K562 (cell line): ENCODE results near the gene CCNY. TPM values are rescaled to one million over a fixed set of nuclear protein-coding genes. Genes with fewer than 3 reads are reported as not detected.

Experiments used
- CBX5 ChIP-seq: IDR thresholded peaks from 2 replicates; pipeline ENCODE4 v1.6.1; 2014; ENCODE audit warnings: low read depth, borderline replicate concordance
- COPS2 ChIP-seq: fragments of 450-650 bp; conservative IDR thresholded peaks from 2 replicates; pipeline ENCODE4 v1.6.1; 2016; ENCODE audit warnings: mild to moderate bottlenecking, moderate library complexity
- EP300 ChIP-seq: IDR thresholded peaks from 2 replicates; pipeline ENCODE4 v1.6.1; 2012; ENCODE audit warnings: low read length, improper control_type of control experiment
- GABPA ChIP-seq: fragments of 200-800 bp; sonication (Bioruptor generic); conservative IDR thresholded peaks from 2 replicates; pipeline ENCODE4 v1.6.1; 2016; ENCODE audit warnings: low read depth, missing genetic modification characterization, missing compliant biosample characterization
- GTF2A2 ChIP-seq: IDR thresholded peaks from 2 replicates; pipeline ENCODE4 v1.6.1; 2016; ENCODE audit warnings: mild to moderate bottlenecking, missing genetic modification characterization, missing compliant biosample characterization
- HNRNPK ChIP-seq: fragments of 200-400 bp; formaldehyde crosslinking; IDR thresholded peaks from one replicate; pipeline ENCODE4 v1.6.1; 2018; ENCODE audit warnings: mild to moderate bottlenecking, low read depth, low read length; ENCODE audit not compliant: poor library complexity, severe bottlenecking
- ILF3 ChIP-seq: fragments of 450-650 bp; IDR thresholded peaks from 2 replicates; pipeline ENCODE4 v1.6.1; 2018; ENCODE audit warnings: antibody characterized with exemption, mild to moderate bottlenecking, moderate library complexity, borderline replicate concordance
- MYC ChIP-seq, 2 experiments: fragments of 250-450 bp in 1 of 2; sonication (Bioruptor Pico) in 1 of 2; IDR thresholded peaks; 2 replicates each; pipeline versions ENCODE4 v1.5.1 to v1.6.1; 2012 to 2021; ENCODE audit warnings: low read depth in 2 of 2, borderline replicate concordance in 1 of 2, improper control_type of control experiment in 1 of 2, low read length in 1 of 2, mild to moderate bottlenecking in 1 of 2, moderate library complexity in 1 of 2
- NR1H2 ChIP-seq: sonication (generic); formaldehyde crosslinking; IDR thresholded peaks from 2 replicates; pipeline ENCODE4 v1.4.0; 2020; ENCODE audit warnings: mild to moderate bottlenecking, missing genetic modification reagents
- NRF1 ChIP-seq, 2 experiments: fragments of 450-650 bp; IDR thresholded peaks in 1 of 2; conservative IDR thresholded peaks in 1 of 2; 2 replicates each; pipeline ENCODE4 v1.6.1; 2014; ENCODE audit warnings: mild to moderate bottlenecking in 2 of 2
- PHF21A ChIP-seq: fragments of 450-650 bp; IDR thresholded peaks from 2 replicates; pipeline ENCODE4 v1.6.1; 2017; ENCODE audit warnings: low read depth, borderline replicate concordance
- POLR2A ChIP-seq: fragments of 450-650 bp; conservative IDR thresholded peaks from 2 replicates; pipeline ENCODE4 v1.6.1; 2016
- RBM15 ChIP-seq: fragments of 200-400 bp; formaldehyde crosslinking; IDR thresholded peaks from 2 replicates; pipeline ENCODE4 v1.6.1; 2018; ENCODE audit warnings: mild to moderate bottlenecking, low read length, moderate library complexity; ENCODE audit not compliant: insufficient read depth
- SMARCA5 ChIP-seq: fragments of 450-650 bp; IDR thresholded peaks from 2 replicates; pipeline ENCODE4 v1.6.1; 2016
- SREBF1 ChIP-seq: fragments of 150-350 bp; IDR thresholded peaks from 2 replicates; pipeline ENCODE4 v1.6.1; 2014; ENCODE audit warnings: antibody characterized with exemption, low read depth, low read length, borderline replicate concordance
- SUPT5H ChIP-seq: fragments of 450-650 bp; IDR thresholded peaks from 2 replicates; pipeline ENCODE4 v1.6.1; 2016
- ZNF507 ChIP-seq: conservative IDR thresholded peaks from 2 replicates; pipeline ENCODE4 v1.6.1; 2017; ENCODE audit warnings: missing genetic modification characterization, missing compliant biosample characterization
- ZNF583 ChIP-seq: fragments of 250-450 bp; sonication (Bioruptor Pico); IDR thresholded peaks from 2 replicates; pipeline ENCODE4 v1.4.0; 2020
- polyA plus RNA-seq, 8 experiments: library from polyadenylated mRNA; depleted of rRNA in 4 of 8; stranded (reverse) in 5 of 8; unstranded in 3 of 8; fragments of >200 nt; fragmentation: Nextera tagmentation in 2 of 8; fragmentation: Illumina TruSeq in 1 of 8; extraction: Ambion mirVana in 2 of 8; extraction: Trizol in 1 of 8; gene quantifications; 2 replicates each; pipeline versions ENCODE4 v1.2.1 to v1.2.3, GENCODE V29; 2011 to 2014; ENCODE audit warnings: inconsistent platforms in 1 of 8, missing spikeins in 1 of 8
- total RNA-seq, 7 experiments: library from RNA; depleted of rRNA in 6 of 7; stranded (reverse); fragments of >200 nt in 6 of 7; fragmentation: Illumina TruSeq in 2 of 7; extraction: Trizol in 2 of 7; gene quantifications; 2 replicates each; pipeline versions ENCODE4 v1.2.1 to v1.2.3, GENCODE V29; 2011 to 2021; ENCODE audit warnings: low replicate concordance in 1 of 7
- TF ChIP-seq, protein P1 (sequence below): fragments of 450-650 bp; IDR thresholded peaks from 2 replicates; pipeline ENCODE4 v1.6.1; 2017; ENCODE audit warnings: antibody characterized with exemption
- TF ChIP-seq, protein P2 (sequence below), 2 experiments: fragments of 150-350 bp in 1 of 2; IDR thresholded peaks; 2 replicates each; pipeline ENCODE4 v1.6.1; 2012 to 2016; ENCODE audit warnings: low read depth in 2 of 2, low read length in 2 of 2, mild to moderate bottlenecking in 1 of 2, moderate library complexity in 1 of 2
- TF ChIP-seq, protein P3 (sequence below): fragments of 250-450 bp; sonication (Bioruptor Pico); IDR thresholded peaks from 2 replicates; pipeline ENCODE4 v1.5.0; 2020; ENCODE audit warnings: mild to moderate bottlenecking

The CCNY gene
- total and polyA plus RNA-seq, 9 of the 15 experiments (the other 6 are each of a cell fraction or from before 2014, with no cell fraction given) = 8.4 to 109 (median 38.6) TPM

- TF ChIP-seq, protein P1, sequence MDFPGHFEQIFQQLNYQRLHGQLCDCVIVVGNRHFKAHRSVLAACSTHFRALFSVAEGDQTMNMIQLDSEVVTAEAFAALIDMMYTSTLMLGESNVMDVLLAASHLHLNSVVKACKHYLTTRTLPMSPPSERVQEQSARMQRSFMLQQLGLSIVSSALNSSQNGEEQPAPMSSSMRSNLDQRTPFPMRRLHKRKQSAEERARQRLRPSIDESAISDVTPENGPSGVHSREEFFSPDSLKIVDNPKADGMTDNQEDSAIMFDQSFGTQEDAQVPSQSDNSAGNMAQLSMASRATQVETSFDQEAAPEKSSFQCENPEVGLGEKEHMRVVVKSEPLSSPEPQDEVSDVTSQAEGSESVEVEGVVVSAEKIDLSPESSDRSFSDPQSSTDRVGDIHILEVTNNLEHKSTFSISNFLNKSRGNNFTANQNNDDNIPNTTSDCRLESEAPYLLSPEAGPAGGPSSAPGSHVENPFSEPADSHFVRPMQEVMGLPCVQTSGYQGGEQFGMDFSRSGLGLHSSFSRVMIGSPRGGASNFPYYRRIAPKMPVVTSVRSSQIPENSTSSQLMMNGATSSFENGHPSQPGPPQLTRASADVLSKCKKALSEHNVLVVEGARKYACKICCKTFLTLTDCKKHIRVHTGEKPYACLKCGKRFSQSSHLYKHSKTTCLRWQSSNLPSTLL = no peak
- TF ChIP-seq SREBF1 = no peak
- TF ChIP-seq, protein P2, sequence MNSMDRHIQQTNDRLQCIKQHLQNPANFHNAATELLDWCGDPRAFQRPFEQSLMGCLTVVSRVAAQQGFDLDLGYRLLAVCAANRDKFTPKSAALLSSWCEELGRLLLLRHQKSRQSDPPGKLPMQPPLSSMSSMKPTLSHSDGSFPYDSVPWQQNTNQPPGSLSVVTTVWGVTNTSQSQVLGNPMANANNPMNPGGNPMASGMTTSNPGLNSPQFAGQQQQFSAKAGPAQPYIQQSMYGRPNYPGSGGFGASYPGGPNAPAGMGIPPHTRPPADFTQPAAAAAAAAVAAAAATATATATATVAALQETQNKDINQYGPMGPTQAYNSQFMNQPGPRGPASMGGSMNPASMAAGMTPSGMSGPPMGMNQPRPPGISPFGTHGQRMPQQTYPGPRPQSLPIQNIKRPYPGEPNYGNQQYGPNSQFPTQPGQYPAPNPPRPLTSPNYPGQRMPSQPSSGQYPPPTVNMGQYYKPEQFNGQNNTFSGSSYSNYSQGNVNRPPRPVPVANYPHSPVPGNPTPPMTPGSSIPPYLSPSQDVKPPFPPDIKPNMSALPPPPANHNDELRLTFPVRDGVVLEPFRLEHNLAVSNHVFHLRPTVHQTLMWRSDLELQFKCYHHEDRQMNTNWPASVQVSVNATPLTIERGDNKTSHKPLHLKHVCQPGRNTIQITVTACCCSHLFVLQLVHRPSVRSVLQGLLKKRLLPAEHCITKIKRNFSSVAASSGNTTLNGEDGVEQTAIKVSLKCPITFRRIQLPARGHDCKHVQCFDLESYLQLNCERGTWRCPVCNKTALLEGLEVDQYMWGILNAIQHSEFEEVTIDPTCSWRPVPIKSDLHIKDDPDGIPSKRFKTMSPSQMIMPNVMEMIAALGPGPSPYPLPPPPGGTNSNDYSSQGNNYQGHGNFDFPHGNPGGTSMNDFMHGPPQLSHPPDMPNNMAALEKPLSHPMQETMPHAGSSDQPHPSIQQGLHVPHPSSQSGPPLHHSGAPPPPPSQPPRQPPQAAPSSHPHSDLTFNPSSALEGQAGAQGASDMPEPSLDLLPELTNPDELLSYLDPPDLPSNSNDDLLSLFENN (IDR thresholded peaks at IDR 0.05; ENCODE audit: low read depth in 2 of 2, low read length in 2 of 2) = no peak
- no peak for TF ChIP-seq COPS2
- TF ChIP-seq HNRNPK = no peak
- no peak for TF ChIP-seq POLR2A
- no peak for TF ChIP-seq SUPT5H
- no peak for TF ChIP-seq SMARCA5
- no peak for TF ChIP-seq NR1H2 (CRISPR knock-in tag)
- TF ChIP-seq, protein P3, sequence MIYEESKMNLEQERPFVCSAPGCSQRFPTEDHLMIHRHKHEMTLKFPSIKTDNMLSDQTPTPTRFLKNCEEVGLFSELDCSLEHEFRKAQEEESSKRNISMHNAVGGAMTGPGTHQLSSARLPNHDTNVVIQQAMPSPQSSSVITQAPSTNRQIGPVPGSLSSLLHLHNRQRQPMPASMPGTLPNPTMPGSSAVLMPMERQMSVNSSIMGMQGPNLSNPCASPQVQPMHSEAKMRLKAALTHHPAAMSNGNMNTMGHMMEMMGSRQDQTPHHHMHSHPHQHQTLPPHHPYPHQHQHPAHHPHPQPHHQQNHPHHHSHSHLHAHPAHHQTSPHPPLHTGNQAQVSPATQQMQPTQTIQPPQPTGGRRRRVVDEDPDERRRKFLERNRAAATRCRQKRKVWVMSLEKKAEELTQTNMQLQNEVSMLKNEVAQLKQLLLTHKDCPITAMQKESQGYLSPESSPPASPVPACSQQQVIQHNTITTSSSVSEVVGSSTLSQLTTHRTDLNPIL (CRISPR knock-in tag) = no peak
- TF ChIP-seq GABPA (tag) = no peak
- no peak for TF ChIP-seq ZNF583
- TF ChIP-seq ZNF507 (tag) = no peak
- TF ChIP-seq CBX5 = no peak
- no peak for TF ChIP-seq PHF21A
- TF ChIP-seq GTF2A2 (tag) = no peak
- no peak for TF ChIP-seq EP300
- no peak for TF ChIP-seq ILF3
- TF ChIP-seq MYC (IDR thresholded peaks at IDR 0.05; ENCODE audit: low read depth, low read length) = no peak
- no peak for TF ChIP-seq MYC (CRISPR knock-in tag; IDR thresholded peaks at IDR 0.05; ENCODE audit: borderline replicate concordance, low read depth)
- TF ChIP-seq NRF1 (conservative IDR thresholded peaks at IDR 0.05 in 1 of 2, IDR thresholded peaks at IDR 0.05 in 1 of 2) = peak; percentile 9 to 44; a peak in 1 of 4 replicates
- TF ChIP-seq RBM15 = no peak
Measured at GRCh38 chr10:35336921-35337823, 863 bp downstream of the CCNY start (continued).
